ENCODE data around the gene DERA. TPM values are rescaled to one million over a fixed set of nuclear protein-coding genes. Genes with fewer than 3 reads are reported as not detected.
"Not testable (repeated sequence)": the region's sequence is repeated elsewhere in the genome, so short reads cannot be mapped to it uniquely, and the experiment has no call there.

DERA gene
- total and polyA plus RNA-seq, 2 donors = 28.1 to 36.5 TPM

DNA sequence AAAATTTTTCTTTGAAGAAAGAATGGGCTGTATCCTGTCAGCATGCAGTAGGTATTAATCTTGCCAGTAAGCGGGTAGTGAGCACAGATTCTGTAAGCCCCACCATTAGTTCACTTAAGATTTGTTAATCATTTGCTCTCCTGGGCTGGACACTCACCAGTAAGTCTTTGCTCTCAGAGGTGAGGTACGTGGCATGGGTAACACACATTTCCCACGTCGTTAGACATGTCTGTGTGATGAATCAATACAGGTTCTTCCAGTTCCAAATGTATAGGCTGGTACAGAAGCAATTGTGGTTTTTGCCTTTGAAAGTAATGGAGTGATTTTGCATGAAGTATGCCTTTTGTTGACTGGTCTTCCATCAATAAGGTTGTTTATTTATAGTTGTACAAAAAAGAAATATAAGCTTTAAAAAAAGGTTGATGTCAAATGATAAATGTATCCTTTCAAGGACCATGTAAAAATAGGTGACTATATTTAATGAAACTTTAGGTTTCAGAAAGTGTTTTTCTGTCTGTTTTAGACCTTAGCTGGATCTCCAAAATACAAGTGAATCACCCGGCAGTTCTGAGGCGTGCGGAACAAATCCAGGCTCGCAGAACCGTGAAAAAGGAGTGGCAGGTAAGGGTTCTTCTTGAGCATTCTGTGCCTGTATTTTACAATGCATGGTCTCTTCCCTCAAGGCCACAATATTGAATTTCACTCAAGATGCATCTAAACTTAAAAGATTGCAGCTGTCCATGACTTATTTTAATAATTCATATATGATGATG lies 45.5 kb downstream of the DERA start:
- no peaks in the 10 kb centered on the region for H3K4me1 ChIP-seq (ENCODE audit: insufficient read depth)
- WGBS = 89% methylated on average over 9 of the region's 9 CpGs
- H3K4me3 ChIP-seq (ENCODE audit: low read depth, low read length) = no peak overlapping the region
- peak; percentile 41 for DNase-seq (ENCODE audit: extremely low spot score)
- H3K27ac ChIP-seq (ENCODE audit: low read depth) = no peak overlapping the region
- no peaks in the 10 kb centered on the region for H3K36me3 ChIP-seq (ENCODE audit: insufficient read depth)

GRCh38 chr12:15962760-15963159 lies 51.6 kb downstream of the DERA start:
- no peak for DNase-seq (ENCODE audit: extremely low spot score)
- H3K4me3 ChIP-seq (ENCODE audit: low read depth, low read length) = no peak overlapping the region
- H3K36me3 ChIP-seq (ENCODE audit: insufficient read depth) = peaks cover 2% of the 10 kb centered on the region
- H3K27ac ChIP-seq (ENCODE audit: low read depth) = no peak overlapping the region
- 83% methylated on average over 4 of the region's 4 CpGs for WGBS
- no peaks in the 10 kb centered on the region for H3K4me1 ChIP-seq (ENCODE audit: insufficient read depth)

DNA sequence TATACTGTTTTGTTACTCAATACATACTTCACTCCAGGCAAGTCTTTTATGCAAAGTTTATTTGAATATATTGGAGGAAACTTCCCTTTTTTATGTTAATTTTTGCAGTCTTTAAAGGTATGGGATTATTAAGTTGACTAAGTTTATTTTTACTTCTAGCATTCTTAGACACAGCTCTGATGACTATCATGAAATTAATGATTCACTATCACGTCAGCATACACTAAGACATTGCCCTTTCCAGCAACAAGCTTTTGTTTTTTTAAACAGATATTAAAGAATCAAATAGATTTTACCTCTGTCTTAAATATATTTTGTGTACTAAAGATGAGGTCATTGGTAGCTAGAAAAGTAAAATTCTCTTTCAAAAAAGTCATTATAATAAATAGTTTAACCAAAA lies 52.1 kb downstream of the DERA start:
- H3K4me3 ChIP-seq (ENCODE audit: low read depth, low read length) = no peak overlapping the region
- H3K27ac ChIP-seq (ENCODE audit: low read depth) = no peak overlapping the region
- H3K36me3 ChIP-seq (ENCODE audit: insufficient read depth) = peaks cover 3% of the 10 kb centered on the region
- 78% methylated on average over 1 of the region's 1 CpG for WGBS
- no peak for DNase-seq (ENCODE audit: extremely low spot score)
- H3K4me1 ChIP-seq (ENCODE audit: insufficient read depth) = no peaks in the 10 kb centered on the region

DNA sequence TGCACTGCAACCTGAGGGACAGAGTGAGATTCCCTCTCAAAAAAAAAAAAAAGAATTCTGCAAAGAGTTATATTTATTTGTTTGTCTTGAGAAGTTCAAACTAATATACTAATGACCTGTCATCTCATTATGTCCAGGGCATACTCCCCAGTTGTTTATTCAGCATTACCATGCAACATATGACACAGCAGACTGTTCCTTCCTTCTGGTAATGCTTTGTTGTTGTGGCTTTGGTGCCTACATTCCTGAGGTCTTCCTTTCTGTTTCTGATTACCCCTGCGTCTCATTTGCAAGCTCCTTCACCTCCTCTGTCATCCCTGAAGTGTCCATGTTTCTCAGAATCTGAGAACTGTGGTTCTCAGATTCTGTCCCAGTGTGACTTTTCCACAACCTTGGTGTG lies 55.3 kb downstream of the DERA start:
- no peak overlapping the region for H3K4me3 ChIP-seq (ENCODE audit: low read depth, low read length)
- H3K27ac ChIP-seq (ENCODE audit: low read depth) = no peak overlapping the region
- no peaks in the 10 kb centered on the region for H3K4me1 ChIP-seq (ENCODE audit: insufficient read depth)
- H3K36me3 ChIP-seq (ENCODE audit: insufficient read depth) = peaks cover 3% of the 10 kb centered on the region
- 86% methylated on average over 1 of the region's 1 CpG for WGBS
- no peak for DNase-seq (ENCODE audit: extremely low spot score)

- 99% methylated on average over 3 of the region's 3 CpGs for WGBS
- H3K4me3 ChIP-seq (ENCODE audit: low read depth, low read length); H3K36me3 ChIP-seq (ENCODE audit: insufficient read depth); H3K27ac ChIP-seq (ENCODE audit: low read depth); DNase-seq (ENCODE audit: extremely low spot score); H3K4me1 ChIP-seq (ENCODE audit: insufficient read depth): not testable (repeated sequence)
These were observed 55.9 kb downstream of the DERA start for GRCh38 chr12:15967053-15967452.

DNA sequence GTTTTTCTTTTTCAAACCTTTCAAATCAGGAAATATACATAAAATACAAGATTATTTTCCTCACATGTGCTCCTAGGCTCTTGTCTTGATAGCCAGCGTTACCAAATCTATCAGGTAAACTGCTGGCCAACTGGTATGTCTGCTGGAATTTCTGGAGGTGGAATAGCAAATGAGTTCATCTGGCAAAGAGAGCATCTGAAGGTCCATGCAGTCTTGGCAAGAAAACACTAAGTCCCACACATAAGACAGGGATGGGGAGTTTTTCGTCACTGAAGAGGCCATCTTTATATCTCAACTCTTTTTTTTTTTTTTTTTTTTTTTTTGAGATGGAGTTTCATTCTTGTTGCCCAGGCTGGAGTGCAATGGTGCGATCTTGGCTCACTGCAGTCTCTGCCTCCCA lies 60.1 kb downstream of the DERA start:
- no peak for DNase-seq (ENCODE audit: extremely low spot score)
- H3K4me1 ChIP-seq (ENCODE audit: insufficient read depth) = no peaks in the 10 kb centered on the region
- peaks cover 2% of the 10 kb centered on the region for H3K36me3 ChIP-seq (ENCODE audit: insufficient read depth)
- 79% methylated on average over 3 of the region's 3 CpGs for WGBS
- H3K27ac ChIP-seq (ENCODE audit: low read depth) = no peak overlapping the region
- H3K4me3 ChIP-seq (ENCODE audit: low read depth, low read length) = no peak overlapping the region

DNA sequence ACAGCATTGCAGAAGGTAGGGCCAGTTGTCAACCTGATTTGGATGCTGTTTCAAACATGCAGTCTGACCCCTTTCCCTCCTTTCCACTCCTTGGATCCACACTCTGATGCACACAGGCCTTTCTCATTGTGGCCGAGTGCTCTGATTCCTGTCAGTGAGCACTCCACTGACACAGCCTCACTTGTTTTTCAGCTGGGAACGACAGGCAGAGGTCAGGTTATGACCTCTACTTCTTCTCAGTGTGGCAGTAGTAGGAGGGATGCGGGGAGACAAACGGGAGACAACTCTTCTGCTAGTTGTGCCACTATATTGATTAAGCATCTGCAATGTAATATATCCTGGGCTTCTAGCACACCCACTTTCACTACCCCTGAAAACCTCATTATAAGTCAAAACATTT lies 61.8 kb downstream of the DERA start:
- WGBS = 71% methylated on average over 4 of the region's 4 CpGs
- H3K4me1 ChIP-seq (ENCODE audit: insufficient read depth) = no peaks in the 10 kb centered on the region
- peaks cover 3% of the 10 kb centered on the region for H3K36me3 ChIP-seq (ENCODE audit: insufficient read depth)
- H3K4me3 ChIP-seq (ENCODE audit: low read depth, low read length) = no peak overlapping the region
- H3K27ac ChIP-seq (ENCODE audit: low read depth) = no peak overlapping the region
- no peak for DNase-seq (ENCODE audit: extremely low spot score)

DNA sequence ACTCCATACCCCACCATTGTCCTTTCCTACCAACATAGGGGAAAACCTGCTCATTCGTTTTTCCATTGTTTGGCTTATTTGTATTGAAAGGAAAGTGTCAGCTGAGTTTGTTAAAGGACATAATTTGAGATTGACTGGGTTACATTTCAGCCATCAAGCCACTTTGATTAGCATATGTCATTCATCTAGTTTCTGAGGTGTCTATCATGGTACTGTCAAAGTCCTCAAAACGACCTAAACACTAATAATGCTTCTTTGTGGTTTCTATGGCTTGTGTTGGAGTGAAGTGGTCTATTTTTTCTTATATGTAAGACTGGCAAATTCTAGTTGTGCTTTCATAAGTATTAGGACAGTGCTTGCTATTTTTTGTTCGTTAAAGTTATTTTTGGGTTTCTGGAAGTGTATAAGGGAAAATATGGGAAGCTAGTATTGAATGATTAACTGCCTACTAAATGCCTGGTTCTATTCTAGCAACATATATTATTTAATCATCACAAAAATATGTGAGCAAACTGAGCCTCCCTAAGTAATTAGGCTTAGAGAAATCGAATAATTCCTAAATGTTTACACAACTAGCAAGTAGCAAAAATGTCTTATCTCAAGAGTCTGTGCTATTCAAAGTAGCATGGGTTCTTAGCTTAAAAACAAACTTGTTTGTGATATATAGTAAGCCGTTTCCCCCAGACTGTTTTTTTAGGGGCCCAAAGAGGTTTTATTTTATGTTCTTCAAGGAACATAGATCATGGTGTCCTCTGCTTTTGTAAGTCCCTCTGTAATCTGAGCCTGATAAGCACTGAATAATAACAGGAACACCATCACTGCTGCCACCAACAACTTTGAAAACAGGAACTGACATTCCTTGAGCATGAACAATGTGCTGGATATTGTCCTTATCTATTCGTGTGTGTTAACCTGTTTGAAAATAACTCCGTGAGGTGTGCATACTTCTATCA lies 67.1 kb downstream of the DERA start:
- H3K36me3 ChIP-seq (ENCODE audit: insufficient read depth) = peaks cover 2% of the 10 kb centered on the region
- H3K4me1 ChIP-seq (ENCODE audit: insufficient read depth) = no peaks in the 10 kb centered on the region
- no peak for DNase-seq (ENCODE audit: extremely low spot score)
- no peak overlapping the region for H3K4me3 ChIP-seq (ENCODE audit: low read depth, low read length)
- WGBS = 44% methylated on average over 7 of the region's 7 CpGs
- H3K27ac ChIP-seq (ENCODE audit: low read depth) = no peak overlapping the region

DNA sequence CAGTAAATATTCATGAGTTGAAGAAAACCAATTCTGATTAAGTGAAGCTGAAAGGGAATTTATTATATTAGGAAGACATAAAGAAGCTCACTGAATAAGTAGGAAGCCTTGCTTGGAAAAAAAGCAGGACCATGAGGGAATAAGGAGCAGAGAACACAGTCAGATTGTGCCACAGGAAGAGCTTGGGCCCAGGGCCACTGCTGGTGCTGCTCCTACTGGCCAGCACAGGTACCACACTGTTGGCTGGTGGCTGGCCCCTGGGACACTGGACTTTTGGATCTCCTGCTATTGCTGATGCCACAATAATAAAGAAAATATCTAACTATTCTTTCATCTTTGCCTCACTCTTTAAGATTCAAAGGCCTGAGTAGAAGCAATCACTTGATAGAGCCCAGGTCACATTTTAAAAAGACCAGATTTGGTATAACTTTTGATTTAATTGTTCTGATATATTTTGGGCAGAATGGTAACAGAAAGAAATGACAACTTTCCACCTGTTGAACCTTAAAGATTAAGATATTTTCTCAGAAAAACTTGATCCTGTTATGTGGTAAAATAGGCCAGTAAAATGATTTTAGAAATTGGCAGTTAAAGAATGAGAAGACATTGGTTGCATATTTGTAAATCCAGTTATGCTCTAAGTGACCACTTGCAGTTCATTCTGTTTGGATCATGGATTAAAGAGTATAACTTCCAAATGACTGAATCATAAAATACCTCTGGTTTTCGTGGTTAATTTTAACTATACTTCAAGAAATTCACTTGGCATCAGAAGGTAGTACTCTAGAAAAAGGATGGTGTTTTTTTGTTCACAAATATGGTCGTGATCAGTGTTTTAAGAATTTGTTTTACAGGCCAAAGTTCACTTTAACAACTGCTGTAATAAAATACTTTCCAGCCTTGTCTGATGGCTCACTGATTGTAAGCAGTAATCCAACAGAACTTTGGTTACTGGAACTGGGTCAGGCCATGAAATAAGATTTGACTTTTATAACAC lies 68.3 kb downstream of the DERA start:
- H3K27ac ChIP-seq (ENCODE audit: low read depth) = no peak overlapping the region
- no peaks in the 10 kb centered on the region for H3K4me1 ChIP-seq (ENCODE audit: insufficient read depth)
- WGBS = 27% methylated on average over 2 of the region's 2 CpGs
- peaks cover 2% of the 10 kb centered on the region for H3K36me3 ChIP-seq (ENCODE audit: insufficient read depth)
- no peak overlapping the region for H3K4me3 ChIP-seq (ENCODE audit: low read depth, low read length)
- DNase-seq (ENCODE audit: extremely low spot score) = no peak

DNA sequence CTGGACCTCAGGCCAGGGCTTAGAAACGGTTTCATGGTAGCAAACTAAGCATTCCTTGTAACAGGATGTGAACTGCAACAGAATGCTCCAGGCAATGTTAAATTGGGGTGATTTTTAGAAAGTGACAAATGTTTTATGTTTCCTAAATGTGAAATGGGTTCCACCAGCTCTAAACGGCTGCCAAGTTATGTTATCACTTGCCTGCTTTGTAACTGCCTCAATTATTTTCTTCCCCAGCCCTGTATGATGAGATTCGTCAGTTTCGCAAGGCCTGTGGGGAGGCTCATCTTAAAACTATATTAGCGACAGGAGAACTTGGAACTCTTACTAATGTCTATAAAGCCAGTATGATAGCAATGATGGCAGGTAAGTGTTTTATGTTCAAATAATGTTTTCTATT lies 70.9 kb downstream of the DERA start:
- Histone ChIP-seq H3K4me1 (ENCODE audit: insufficient read depth) (no peaks in the 10 kb centered on the region), H3K27ac (ENCODE audit: low read depth) (no peak overlapping the region)

DNA sequence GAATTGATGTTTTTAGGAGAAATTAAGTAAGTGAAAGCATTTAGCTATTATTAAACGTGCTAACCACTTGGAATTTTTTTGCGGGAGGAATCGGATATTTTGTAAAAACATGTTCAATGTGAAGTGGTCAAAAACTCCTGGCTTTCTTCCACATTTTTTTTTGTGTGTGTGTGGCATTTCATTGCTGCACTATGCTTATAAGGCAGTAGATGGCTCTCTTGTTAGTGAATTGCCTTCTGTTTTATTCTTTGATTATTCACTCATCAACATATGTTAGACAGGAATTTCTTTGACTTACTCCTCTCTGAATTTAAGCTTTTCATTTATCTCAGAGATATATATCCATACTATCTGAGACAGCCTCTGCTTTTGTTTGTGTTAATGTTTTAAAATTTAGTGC lies 71.3 kb downstream of the DERA start:
- Histone ChIP-seq H3K4me1 (ENCODE audit: insufficient read depth) (no peaks in the 10 kb centered on the region), H3K4me3 (ENCODE audit: low read depth, low read length) (no peak overlapping the region), H3K36me3 (ENCODE audit: insufficient read depth) (no peaks in the 10 kb centered on the region), H3K27ac (ENCODE audit: low read depth) (no peak overlapping the region)
- WGBS = 51% methylated on average over 3 of the region's 3 CpGs
- DNase-seq (ENCODE audit: extremely low spot score) = no peak

More for the DNA sequence above, 70.9 kb downstream of the DERA start:
- no peak overlapping the region for H3K4me3 ChIP-seq (ENCODE audit: low read depth, low read length)
- DNase-seq (ENCODE audit: extremely low spot score) = no peak
- no peaks in the 10 kb centered on the region for H3K36me3 ChIP-seq (ENCODE audit: insufficient read depth)
- WGBS = 75% methylated on average over 5 of the region's 5 CpGs

DNA sequence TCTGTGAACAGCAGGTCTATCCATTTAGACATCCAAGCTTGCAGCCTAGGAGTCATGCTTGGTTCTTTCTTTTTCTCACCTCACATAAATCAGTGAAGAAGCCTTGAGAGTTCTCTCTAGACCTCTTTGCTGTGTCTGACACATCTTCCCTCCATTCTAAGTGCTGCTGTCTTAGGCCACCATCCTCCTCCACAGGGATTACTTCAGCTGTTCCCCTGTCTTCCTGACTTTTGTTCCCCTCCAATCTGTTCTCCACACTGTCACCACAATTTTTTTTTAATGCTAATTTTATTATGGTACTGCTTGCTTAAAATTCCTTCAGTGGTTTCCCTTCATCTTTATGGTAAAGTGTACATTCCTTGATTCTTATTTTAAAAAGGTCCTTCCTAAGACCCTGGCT lies 71.8 kb downstream of the DERA start:
- Histone ChIP-seq H3K36me3 (ENCODE audit: insufficient read depth) (no peaks in the 10 kb centered on the region), H3K4me1 (ENCODE audit: insufficient read depth) (no peaks in the 10 kb centered on the region), H3K27ac (ENCODE audit: low read depth) (no peak overlapping the region), H3K4me3 (ENCODE audit: low read depth, low read length) (no peak overlapping the region)
- DNase-seq (ENCODE audit: extremely low spot score) = no peak

DNA sequence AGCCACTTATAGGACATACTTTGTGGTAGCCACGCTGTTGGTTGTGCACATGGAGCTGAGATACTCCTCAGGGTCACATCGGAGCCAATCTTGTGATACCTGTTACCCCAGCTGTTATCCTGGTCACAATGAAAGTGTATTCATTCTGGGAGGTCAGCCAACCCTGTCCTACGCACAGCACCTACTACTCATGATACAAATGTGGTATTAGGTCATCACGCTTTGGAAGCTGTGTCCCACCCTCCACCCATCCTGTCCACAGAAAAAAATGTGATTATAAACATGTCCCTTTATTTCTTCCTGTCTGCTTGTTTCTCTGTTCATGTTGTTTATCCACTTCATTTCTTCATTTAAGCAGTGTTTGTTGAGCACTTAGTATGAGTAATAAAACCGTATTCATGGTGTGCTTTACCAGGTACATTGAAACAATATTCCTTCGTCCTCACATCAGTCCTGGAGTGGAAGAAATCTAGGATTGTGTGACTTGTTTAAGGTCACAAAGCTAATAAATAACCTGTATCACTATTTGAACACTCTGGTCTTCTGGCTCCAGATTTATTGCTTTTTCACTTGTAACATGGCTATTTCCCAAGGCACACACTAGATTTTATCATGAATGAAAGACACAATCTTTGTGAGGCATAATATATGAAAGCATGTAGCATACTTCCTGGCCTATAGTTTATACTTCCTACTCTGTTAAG lies 73.1 kb downstream of the DERA start:
- 91% methylated on average over 6 of the region's 6 CpGs for WGBS
- Histone ChIP-seq H3K4me3 (ENCODE audit: low read depth, low read length) (no peak overlapping the region), H3K36me3 (ENCODE audit: insufficient read depth) (no peaks in the 10 kb centered on the region), H3K4me1 (ENCODE audit: insufficient read depth) (no peaks in the 10 kb centered on the region), H3K27ac (ENCODE audit: low read depth) (no peak overlapping the region)
- DNase-seq (ENCODE audit: extremely low spot score) = no peak
